ENCODE results near the gene ZNF829.

Gene ZNF829

GRCh38 chr19:36918090-36918489 is 2.0 kb upstream of the ZNF829 start:
- H3K79me2 ChIP-seq (ENCODE audit: insufficient read depth, low read length) = no peaks in the 10 kb centered on the region
- no peak overlapping the region for H3K4me3 ChIP-seq (ENCODE audit: low read depth, low read length, poor library complexity, severe bottlenecking)
- H2AFZ ChIP-seq (ENCODE audit: low read length) = no peak overlapping the region
- H3K4me2 ChIP-seq (ENCODE audit: low read length) = no peak overlapping the region
- TF ChIP-seq CTCF (IDR thresholded peaks at IDR 0.05; ENCODE audit: low read length) (no peak), EZH2 (IDR thresholded peaks at IDR 0.05; ENCODE audit: borderline replicate concordance, low read length) (no peak)
- no peaks in the 10 kb centered on the region for H3F3A ChIP-seq (ENCODE audit: insufficient read depth, low read length)
- no peak overlapping the region for H3K27ac ChIP-seq (ENCODE audit: low read depth, low read length, poor library complexity, severe bottlenecking)
- no peaks in the 10 kb centered on the region for H3K36me3 ChIP-seq (ENCODE audit: insufficient read depth, low read length)
- H3K4me1 ChIP-seq (ENCODE audit: insufficient read depth, low read length, severe bottlenecking) = no peaks in the 10 kb centered on the region
- no peaks in the 10 kb centered on the region for H3K9me2 ChIP-seq (ENCODE audit: low read depth, low read length)
- H3K9ac ChIP-seq (ENCODE audit: low read length) = no peak overlapping the region
- no peaks in the 10 kb centered on the region for H3K27me3 ChIP-seq (ENCODE audit: insufficient read depth, low read length)
- H3K9me3 ChIP-seq (ENCODE audit: low read length) = peaks cover 3% of the 10 kb centered on the region; the same call in 1 of the 2 replicates
- H4K20me1 ChIP-seq (ENCODE audit: insufficient read depth, low read length) = no peaks in the 10 kb centered on the region

- H3K36me3 ChIP-seq (ENCODE audit: insufficient read depth, low read length) = no peaks in the 10 kb centered on the region
- no peaks in the 10 kb centered on the region for H3K79me2 ChIP-seq (ENCODE audit: insufficient read depth, low read length)
- no peaks in the 10 kb centered on the region for H3K9me2 ChIP-seq (ENCODE audit: low read depth, low read length)
- no peak overlapping the region for H3K9ac ChIP-seq (ENCODE audit: low read length)
- H3K4me2 ChIP-seq (ENCODE audit: low read length) = no peak overlapping the region
- no peaks in the 10 kb centered on the region for H3K27me3 ChIP-seq (ENCODE audit: insufficient read depth, low read length)
- TF ChIP-seq EZH2 (IDR thresholded peaks at IDR 0.05; ENCODE audit: borderline replicate concordance, low read length) (no peak), CTCF (IDR thresholded peaks at IDR 0.05; ENCODE audit: low read length) (no peak)
- H3K9me3 ChIP-seq (ENCODE audit: low read length) = peaks cover 3% of the 10 kb centered on the region; the same call in 1 of the 2 replicates
- no peaks in the 10 kb centered on the region for H3F3A ChIP-seq (ENCODE audit: insufficient read depth, low read length)
- H3K4me3 ChIP-seq (ENCODE audit: low read depth, low read length, poor library complexity, severe bottlenecking) = no peak overlapping the region
- no peaks in the 10 kb centered on the region for H4K20me1 ChIP-seq (ENCODE audit: insufficient read depth, low read length)
- H3K27ac ChIP-seq (ENCODE audit: low read depth, low read length, poor library complexity, severe bottlenecking) = no peak overlapping the region
- no peak overlapping the region for H2AFZ ChIP-seq (ENCODE audit: low read length)
- H3K4me1 ChIP-seq (ENCODE audit: insufficient read depth, low read length, severe bottlenecking) = no peaks in the 10 kb centered on the region
Observed at GRCh38 chr19:36916991-36917390, 900 bp upstream of the ZNF829 start.

GRCh38 chr19:36898422-36898821 is 17.7 kb downstream of the ZNF829 start:
- Histone ChIP-seq H3K27ac (ENCODE audit: low read depth, low read length, poor library complexity, severe bottlenecking) (no peak overlapping the region), H3K36me3 (ENCODE audit: insufficient read depth, low read length) (no peaks in the 10 kb centered on the region), H3K79me2 (ENCODE audit: insufficient read depth, low read length) (no peaks in the 10 kb centered on the region), H3K9ac (ENCODE audit: low read length) (no peak overlapping the region), H3K9me3 (ENCODE audit: low read length) (peaks cover 21% of the 10 kb centered on the region; the same call in 1 of the 2 replicates), H3F3A (ENCODE audit: insufficient read depth, low read length) (no peaks in the 10 kb centered on the region), H2AFZ (ENCODE audit: low read length) (no peak overlapping the region), H3K27me3 (ENCODE audit: insufficient read depth, low read length) (no peaks in the 10 kb centered on the region), H3K4me1 (ENCODE audit: insufficient read depth, low read length, severe bottlenecking) (no peaks in the 10 kb centered on the region), H3K4me2 (ENCODE audit: low read length) (no peak overlapping the region), H3K9me2 (ENCODE audit: low read depth, low read length) (no peaks in the 10 kb centered on the region), H3K4me3 (ENCODE audit: low read depth, low read length, poor library complexity, severe bottlenecking) (no peak overlapping the region), H4K20me1 (ENCODE audit: insufficient read depth, low read length) (no peaks in the 10 kb centered on the region)
- TF ChIP-seq CTCF (IDR thresholded peaks at IDR 0.05; ENCODE audit: low read length) (no peak), EZH2 (IDR thresholded peaks at IDR 0.05; ENCODE audit: borderline replicate concordance, low read length) (no peak)
